ENCODE data around the gene APOBR. TPM values are rescaled to one million over a fixed set of nuclear protein-coding genes. Genes with fewer than 3 reads are reported as not detected.

The APOBR gene
- total and polyA plus RNA-seq, 2 donors (not counting 3 experiments of a cell fraction or from before 2014, with no cell fraction given), result not detected

DNA sequence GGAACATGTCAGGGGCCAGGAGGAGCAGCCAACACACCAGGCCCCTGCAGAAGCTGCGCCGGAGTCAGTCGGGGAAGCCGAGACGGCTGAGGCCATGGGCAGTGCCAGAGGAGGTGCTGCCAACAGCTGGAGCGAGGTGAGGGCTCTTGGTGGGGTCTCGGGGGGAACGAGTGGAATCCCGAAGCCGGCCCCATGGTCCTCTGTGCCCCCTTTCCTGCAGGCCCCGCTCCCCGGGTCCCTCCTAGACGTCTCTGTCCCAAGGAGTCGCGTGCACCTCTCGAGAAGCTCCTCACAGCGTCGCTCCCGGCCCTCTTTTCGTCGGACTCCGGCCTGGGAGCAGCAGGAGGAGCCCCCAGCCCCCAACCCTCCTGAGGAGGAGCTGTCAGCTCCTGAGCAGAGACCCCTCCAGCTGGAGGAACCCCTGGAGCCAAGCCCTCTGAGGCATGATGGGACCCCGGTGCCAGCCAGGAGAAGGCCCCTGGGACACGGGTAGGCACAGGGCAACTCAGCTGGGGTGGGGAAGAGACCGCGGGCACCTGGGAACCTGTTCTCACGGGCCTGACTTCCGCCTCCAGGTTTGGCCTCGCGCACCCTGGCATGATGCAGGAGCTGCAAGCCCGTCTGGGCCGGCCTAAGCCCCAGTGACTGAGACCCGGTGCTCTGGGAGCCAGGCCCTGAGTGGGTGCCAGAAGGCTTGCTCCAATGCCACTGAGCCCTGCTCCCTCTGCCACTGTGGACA is 3.6 kb downstream of the APOBR start:
- Histone ChIP-seq H3K36me3 (ENCODE audit: control insufficient read depth in 2 of 2, extremely low read depth in 1 of 2, insufficient read depth in 2 of 2, low read length in 2 of 2) (no peaks in the 10 kb centered on the region), H3K4me1 (ENCODE audit: control insufficient read depth, extremely low read depth, insufficient read depth, low read length) (no peaks in the 10 kb centered on the region), H3K9me3 (replicated peaks; ENCODE audit: control insufficient read depth, insufficient read depth, low read length) (no peaks in the 10 kb centered on the region), H2AFZ (ENCODE audit: low read depth, low read length) (no peak overlapping the region), H3K4me3 (replicated peaks in 1 of 3; ENCODE audit: insufficient read depth in 1 of 3, low read depth in 1 of 3, low read length in 3 of 3) (no peak overlapping the region), H3K4me2 (ENCODE audit: insufficient read depth, low read length) (no peak overlapping the region), H3K27ac (ENCODE audit: insufficient read depth, low read depth, low read length) (no peak overlapping the region), H3K27me3 (ENCODE audit: control insufficient read depth in 2 of 2, insufficient read depth in 2 of 2, low read length in 2 of 2) (no peaks in the 10 kb centered on the region), H3K9ac (replicated peaks; ENCODE audit: extremely low read depth, insufficient read depth, low read length) (no peak overlapping the region), H3K79me2 (ENCODE audit: control insufficient read depth, insufficient read depth, low read length) (no peaks in the 10 kb centered on the region), H3K9me1 (replicated peaks; ENCODE audit: control insufficient read depth, extremely low read depth, insufficient read depth, low read length) (no peaks in the 10 kb centered on the region), H4K20me1 (replicated peaks; ENCODE audit: control insufficient read depth, extremely low read depth, insufficient read depth, low read length) (no peaks in the 10 kb centered on the region)
- no peak for DNase-seq (ENCODE audit: low read depth, low spot score)
- CTCF ChIA-PET, result no interaction called here
- BruUV-seq (replicated peaks), result no TSS peak
- no peak for FAIRE-seq
- no peak for TF ChIP-seq EZH2 (IDR thresholded peaks at IDR 0.05; ENCODE audit: borderline replicate concordance, low read depth, low read length, severe bottlenecking)
- intact Hi-C loops (cut with micrococcal nuclease) (no loop called here), dilution Hi-C loops (cut with MboI; ENCODE audit: extremely low pct_ligation_motif_present, low sequenced_read_pairs) (no loop called here)
- POLR2A ChIA-PET, result no interaction called here

GRCh38 chr16:28498666-28499381 is 4.4 kb downstream of the APOBR start:
- no peak for FAIRE-seq
- dilution Hi-C loops (cut with MboI; ENCODE audit: extremely low pct_ligation_motif_present, low sequenced_read_pairs) (no loop called here), intact Hi-C loops (cut with micrococcal nuclease) (no loop called here)
- no peaks in the 10 kb centered on the region for H3K9me3 ChIP-seq (replicated peaks; ENCODE audit: control insufficient read depth, insufficient read depth, low read length)
- no peaks in the 10 kb centered on the region for H3K9me1 ChIP-seq (replicated peaks; ENCODE audit: control insufficient read depth, extremely low read depth, insufficient read depth, low read length)
- CTCF ChIA-PET, result no interaction called here
- H2AFZ ChIP-seq (ENCODE audit: low read depth, low read length), result no peak overlapping the region
- H3K4me2 ChIP-seq (ENCODE audit: insufficient read depth, low read length), result no peak overlapping the region
- POLR2A ChIA-PET, result no interaction called here
- H3K27ac ChIP-seq (ENCODE audit: insufficient read depth, low read depth, low read length), result no peak overlapping the region
- no peak for DNase-seq (ENCODE audit: low read depth, low spot score)
- no peaks in the 10 kb centered on the region for H3K79me2 ChIP-seq (ENCODE audit: control insufficient read depth, insufficient read depth, low read length)
- no peaks in the 10 kb centered on the region for H4K20me1 ChIP-seq (replicated peaks; ENCODE audit: control insufficient read depth, extremely low read depth, insufficient read depth, low read length)
- H3K36me3 ChIP-seq (ENCODE audit: control insufficient read depth in 2 of 2, extremely low read depth in 1 of 2, insufficient read depth in 2 of 2, low read length in 2 of 2), result no peaks in the 10 kb centered on the region
- H3K27me3 ChIP-seq (ENCODE audit: control insufficient read depth in 2 of 2, insufficient read depth in 2 of 2, low read length in 2 of 2), result no peaks in the 10 kb centered on the region
- TF ChIP-seq, protein P1, sequence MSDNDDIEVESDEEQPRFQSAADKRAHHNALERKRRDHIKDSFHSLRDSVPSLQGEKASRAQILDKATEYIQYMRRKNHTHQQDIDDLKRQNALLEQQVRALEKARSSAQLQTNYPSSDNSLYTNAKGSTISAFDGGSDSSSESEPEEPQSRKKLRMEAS (IDR thresholded peaks at IDR 0.05; ENCODE audit: insufficient read depth, insufficient read length), result no peak
- TF ChIP-seq GATA2 (IDR thresholded peaks at IDR 0.05; ENCODE audit: insufficient read depth, insufficient read length, low read depth, low read length), result no peak
- no TSS peak for BruUV-seq (replicated peaks)
- H3K4me3 ChIP-seq (replicated peaks in 1 of 3; ENCODE audit: insufficient read depth in 1 of 3, low read depth in 1 of 3, low read length in 3 of 3), result no peak overlapping the region
- H3K9ac ChIP-seq (replicated peaks; ENCODE audit: extremely low read depth, insufficient read depth, low read length), result no peak overlapping the region
- no peaks in the 10 kb centered on the region for H3K4me1 ChIP-seq (ENCODE audit: control insufficient read depth, extremely low read depth, insufficient read depth, low read length)

All from endothelial cell of umbilical vein (primary cell).